HG02885 (cell line): ENCODE data around the gene SGPL1.

ENCODE experiments used
- ATAC-seq: cut with Tn5 transposase; IDR thresholded peaks from one replicate; pipeline ENCODE4 v1.9.1; 2021; ENCODE audit warnings: mild to moderate bottlenecking; ENCODE audit not compliant: unreplicated experiment, poor library complexity

Gene SGPL1

GRCh38 chr10:70899096-70899495 lies 83.3 kb downstream of the SGPL1 start:
- no peak for ATAC-seq

- no peak for ATAC-seq
Observed at GRCh38 chr10:70901276-70901878, 85.6 kb downstream of the SGPL1 start.

- ATAC-seq = no peak
Observed at GRCh38 chr10:70902661-70903261, 87.0 kb downstream of the SGPL1 start.

- ATAC-seq = no peak
Observed at GRCh38 chr10:70903262-70903921, 87.6 kb downstream of the SGPL1 start.

- no peak for ATAC-seq
Observed at GRCh38 chr10:70905071-70906021, 89.6 kb downstream of the SGPL1 start.

GRCh38 chr10:70906031-70906783 lies 90.5 kb downstream of the SGPL1 start:
- ATAC-seq = no peak

- no peak for ATAC-seq
Observed at GRCh38 chr10:70906953-70907636, 91.3 kb downstream of the SGPL1 start.

GRCh38 chr10:70907637-70908405 lies 92.1 kb downstream of the SGPL1 start:
- ATAC-seq = no peak

GRCh38 chr10:70908406-70909296 lies 92.9 kb downstream of the SGPL1 start:
- no peak for ATAC-seq

- no peak for ATAC-seq
Observed at GRCh38 chr10:70909326-70909935, 93.7 kb downstream of the SGPL1 start.

GRCh38 chr10:70910486-70911341 lies 95.0 kb downstream of the SGPL1 start:
- no peak for ATAC-seq

- ATAC-seq = no peak
Observed at GRCh38 chr10:70911386-70911785, 95.6 kb downstream of the SGPL1 start.

GRCh38 chr10:70912556-70912955 lies 96.8 kb downstream of the SGPL1 start:
- no peak for ATAC-seq

- no peak for ATAC-seq
Observed at GRCh38 chr10:70913191-70913892, 97.6 kb downstream of the SGPL1 start.

GRCh38 chr10:70913893-70914240 lies 98.1 kb downstream of the SGPL1 start:
- ATAC-seq = no peak

GRCh38 chr10:70914316-70914864 lies 98.6 kb downstream of the SGPL1 start:
- no peak for ATAC-seq
